ENCODE results near the gene ATP4B. TPM values are rescaled to one million over a fixed set of nuclear protein-coding genes. Genes with fewer than 3 reads are reported as not detected.

Gene ATP4B
- 0.11 TPM in 1 of 2 replicates, not detected in the other for total RNA-seq

GRCh38 chr13:113657851-113658741 is at the start of gene ATP4B:
ATP4B (minus strand) TSS chr13:113658198; CDS start chr13:113658144, 54 bp downstream.

GRCh38 chr13:113666951-113667701 is 9.1 kb upstream of the ATP4B start, which contains the start of gene GRK1:
GRK1 (plus strand) TSS chr13:113667219; CDS start chr13:113667387, 168 bp downstream.

Other genes starting within 250 kb of the ATP4B start
- 0.34 and 0.54 TPM in 2 replicates for gene ADPRHL1, start 204.7 kb downstream of the ATP4B start, total RNA-seq
- gene DCUN1D2, start 167.5 kb downstream of the ATP4B start, total RNA-seq = 7.3 and 9.1 TPM in 2 replicates
- gene TFDP1, start 73.4 kb downstream of the ATP4B start, total RNA-seq = 36.7 and 40.0 TPM in 2 replicates
- not detected in 2 replicates for gene GRK1, start 9.0 kb upstream of the ATP4B start, total RNA-seq
- gene TMEM255B, start 101.0 kb upstream of the ATP4B start, total RNA-seq = 47.4 and 49.2 TPM in 2 replicates
- 70.7 and 84.1 TPM in 2 replicates for gene GAS6, start 205.9 kb upstream of the ATP4B start, total RNA-seq